LNCaP clone FGC (cell line): Measurements from ENCODE around the gene TMF1.

ENCODE experiments used
- DNase-seq: peaks from one replicate; pipeline ENCODE4 v3.0.0-alpha.2; 2011; ENCODE audit warnings: low read depth
- H3K4me3 ChIP-seq: 2 replicates; pipeline ENCODE4 v1.5.1; 2011; ENCODE audit warnings: mild to moderate bottlenecking, low read depth, low read length, control low read depth
- CTCF ChIP-seq: IDR thresholded peaks from 2 replicates; pipeline ENCODE4 v1.5.1; 2012; ENCODE audit warnings: mild to moderate bottlenecking; ENCODE audit not compliant: control insufficient read depth, insufficient read depth; ENCODE audit errors: extremely low read depth

TMF1 gene

GRCh38 chr3:69059688-69060087, 7.6 kb upstream of the TMF1 start:
- DNase-seq, result no peak
- no peak for TF ChIP-seq CTCF
- no peak overlapping the region for H3K4me3 ChIP-seq

GRCh38 chr3:69058947-69059224, 6.8 kb upstream of the TMF1 start:
- no peak for DNase-seq
- H3K4me3 ChIP-seq, result no peak overlapping the region
- no peak for TF ChIP-seq CTCF

GRCh38 chr3:69058180-69058946, 6.2 kb upstream of the TMF1 start:
- no peak for DNase-seq
- no peak overlapping the region for H3K4me3 ChIP-seq
- TF ChIP-seq CTCF, result no peak

GRCh38 chr3:69052472-69052898, 352 bp upstream of the TMF1 start:
- no peak for DNase-seq
- H3K4me3 ChIP-seq, result peak overlapping the region; percentile 78
- TF ChIP-seq CTCF, result no peak

- no peak overlapping the region for H3K4me3 ChIP-seq
- DNase-seq, result no peak
- TF ChIP-seq CTCF, result no peak
Measured at GRCh38 chr3:69048990-69049389, 3.1 kb downstream of the TMF1 start.

- no peak overlapping the region for H3K4me3 ChIP-seq
- TF ChIP-seq CTCF, result no peak
Measured at GRCh38 chr3:69044608-69045007, 7.5 kb downstream of the TMF1 start.

GRCh38 chr3:69033470-69033869, 18.7 kb downstream of the TMF1 start:
- TF ChIP-seq CTCF, result no peak
- no peak for DNase-seq
- no peak overlapping the region for H3K4me3 ChIP-seq

More at GRCh38 chr3:69044608-69045007, 7.5 kb downstream of the TMF1 start:
- DNase-seq, result no peak
